HL-60/S4 (cell line): ENCODE results near the gene AHCY.
"Not testable (repeated sequence)": the region's sequence is repeated elsewhere in the genome, so short reads cannot be mapped to it uniquely, and the experiment has no call there.

ENCODE experiments used
- in situ Hi-C: fragments of 300-500 bp; cut with MboI; formaldehyde crosslinking; loops from 2 replicates; pipeline ENCODE4 v1.14.3; 2022; ENCODE audit warnings: low sequenced_read_pairs

Gene AHCY

GRCh38 chr20:34264141-34264540 is 39.0 kb downstream of the AHCY start:
- in situ Hi-C loops = no loop called here

GRCh38 chr20:34263468-34263867 is 39.7 kb downstream of the AHCY start:
- in situ Hi-C loops = not testable (repeated sequence)

GRCh38 chr20:34262488-34263288 is 40.5 kb downstream of the AHCY start:
- in situ Hi-C loops = no loop called here

- in situ Hi-C loops = no loop called here
Measured at GRCh38 chr20:34260208-34260942, 42.8 kb downstream of the AHCY start.

GRCh38 chr20:34256629-34257124 is 46.5 kb downstream of the AHCY start:
- in situ Hi-C loops = no loop called here

GRCh38 chr20:34254979-34255378 is 48.2 kb downstream of the AHCY start:
- in situ Hi-C loops = no loop called here

GRCh38 chr20:34252431-34253086 is 50.6 kb downstream of the AHCY start:
- in situ Hi-C loops = not testable (repeated sequence)

GRCh38 chr20:34251619-34252018 is 51.5 kb downstream of the AHCY start:
- in situ Hi-C loops = no loop called here

- in situ Hi-C loops = no loop called here
Measured at GRCh38 chr20:34250005-34250404, 53.1 kb downstream of the AHCY start.

- in situ Hi-C loops = no loop called here
Measured at GRCh38 chr20:34249291-34249690, 53.9 kb downstream of the AHCY start.

- in situ Hi-C loops = no loop called here
Measured at GRCh38 chr20:34246126-34246626, 57.0 kb downstream of the AHCY start.

GRCh38 chr20:34243377-34243776 is 59.8 kb downstream of the AHCY start:
- in situ Hi-C loops = no loop called here

GRCh38 chr20:34242879-34243278 is 60.3 kb downstream of the AHCY start:
- in situ Hi-C loops = no loop called here

GRCh38 chr20:34242015-34242414 is 61.1 kb downstream of the AHCY start:
- in situ Hi-C loops = not testable (repeated sequence)

GRCh38 chr20:34240693-34241615 is 62.2 kb downstream of the AHCY start, which contains the start of gene ASIP:
Gene ASIP, plus strand, starts transcription at chr20:34241423. Its CDS starts 18,952 bp downstream, at chr20:34260375.
- in situ Hi-C loops = no loop called here

- in situ Hi-C loops = no loop called here
Measured at GRCh38 chr20:34240121-34240520, 63.0 kb downstream of the AHCY start.

- in situ Hi-C loops = no loop called here
Measured at GRCh38 chr20:34237942-34238341, 65.2 kb downstream of the AHCY start.

- in situ Hi-C loops = no loop called here
Measured at GRCh38 chr20:34235875-34236274, 67.3 kb downstream of the AHCY start.

- in situ Hi-C loops = no loop called here
Measured at GRCh38 chr20:34233687-34234086, 69.5 kb downstream of the AHCY start.

GRCh38 chr20:34232494-34233087 is 70.6 kb downstream of the AHCY start:
- in situ Hi-C loops = no loop called here
